ENCODE results near the gene CDK16. TPM values are rescaled to one million over a fixed set of nuclear protein-coding genes. Genes with fewer than 3 reads are reported as not detected.

CDK16 gene
- total and polyA plus RNA-seq, 5 donors, result 104 to 164 (median 116) TPM

- H3K4me3 ChIP-seq (ENCODE audit: low read length), result no peak overlapping the region
- 84% methylated on average over 5 of the region's 5 CpGs for WGBS
- ATAC-seq, result no peak
- DNase-seq, result no peak
- no peaks in the 10 kb centered on the region for H3K27me3 ChIP-seq (ENCODE audit: control insufficient read depth, insufficient read depth)
- no peaks in the 10 kb centered on the region for H3K9me3 ChIP-seq (ENCODE audit: control insufficient read depth, low read length)
- H3K27ac ChIP-seq (ENCODE audit: low read length), result no peak overlapping the region
- peaks cover 2% of the 10 kb centered on the region for H3K4me1 ChIP-seq (ENCODE audit: control insufficient read depth, insufficient read depth, low read length)
- intact Hi-C loops (cut with DNase I), result no loop called here
Measured at GRCh38 chrX:47230136-47230868, 11.8 kb downstream of the CDK16 start.

GRCh38 chrX:47231167-47231566, 12.7 kb downstream of the CDK16 start:
- intact Hi-C loops (cut with DNase I), result no loop called here
- Histone ChIP-seq H3K4me3 (ENCODE audit: low read length) (no peak overlapping the region), H3K27me3 (ENCODE audit: control insufficient read depth, insufficient read depth) (no peaks in the 10 kb centered on the region), H3K4me1 (ENCODE audit: control insufficient read depth, insufficient read depth, low read length) (peaks cover 2% of the 10 kb centered on the region), H3K9me3 (ENCODE audit: control insufficient read depth, low read length) (no peaks in the 10 kb centered on the region), H3K27ac (ENCODE audit: low read length) (no peak overlapping the region)
- DNase-seq, result no peak
- no peak for ATAC-seq
- 74% methylated on average over 2 of the region's 2 CpGs for WGBS

GRCh38 chrX:47232197-47232802, 13.8 kb downstream of the CDK16 start:
- ATAC-seq (no peak), DNase-seq (no peak)
- Histone ChIP-seq H3K9me3 (ENCODE audit: control insufficient read depth, low read length) (no peaks in the 10 kb centered on the region), H3K4me1 (ENCODE audit: control insufficient read depth, insufficient read depth, low read length) (peaks cover 2% of the 10 kb centered on the region), H3K27ac (ENCODE audit: low read length) (peak overlapping the region; percentile 100), H3K27me3 (ENCODE audit: control insufficient read depth, insufficient read depth) (no peaks in the 10 kb centered on the region), H3K4me3 (ENCODE audit: low read length) (peak overlapping the region; percentile 84)
- intact Hi-C loops (cut with DNase I), result no loop called here
- WGBS, result 64% methylated on average over 8 of the region's 8 CpGs

GRCh38 chrX:47232803-47233332, 14.4 kb downstream of the CDK16 start, which contains the start of gene USP11:
Gene USP11 (plus strand): TSS chrX:47233009. CDS start chrX:47233044, 35 bp downstream.
- no peaks in the 10 kb centered on the region for H3K9me3 ChIP-seq (ENCODE audit: control insufficient read depth, low read length)
- WGBS, result under 1% methylated on average over 46 of the region's 46 CpGs
- H3K4me1 ChIP-seq (ENCODE audit: control insufficient read depth, insufficient read depth, low read length), result peaks cover 2% of the 10 kb centered on the region
- no peaks in the 10 kb centered on the region for H3K27me3 ChIP-seq (ENCODE audit: control insufficient read depth, insufficient read depth)
- ATAC-seq (peak; percentile 40 to 52), DNase-seq (peak; percentile 56 to 77 (median 76))
- H3K27ac ChIP-seq (ENCODE audit: low read length), result peak within 1 kb of the TSS; percentile 100
- intact Hi-C loops (cut with DNase I), result no loop called here
- peak within 1 kb of the TSS; percentile 84 for H3K4me3 ChIP-seq (ENCODE audit: low read length)

- H3K27ac ChIP-seq (ENCODE audit: low read length), result peak overlapping the region; percentile 100
- WGBS, result under 1% methylated on average over 48 of the region's 51 CpGs
- peaks cover 2% of the 10 kb centered on the region for H3K4me1 ChIP-seq (ENCODE audit: control insufficient read depth, insufficient read depth, low read length)
- peak; percentile 94 to 98 (median 97) for DNase-seq
- peak; percentile 94 to 97 for ATAC-seq
- H3K9me3 ChIP-seq (ENCODE audit: control insufficient read depth, low read length), result no peaks in the 10 kb centered on the region
- peak overlapping the region; percentile 84 for H3K4me3 ChIP-seq (ENCODE audit: low read length)
- H3K27me3 ChIP-seq (ENCODE audit: control insufficient read depth, insufficient read depth), result no peaks in the 10 kb centered on the region
- intact Hi-C loops (cut with DNase I), result no loop called here
Measured at GRCh38 chrX:47233333-47234113, 15.0 kb downstream of the CDK16 start.

GRCh38 chrX:47234583-47234982, 16.1 kb downstream of the CDK16 start:
- peaks cover 2% of the 10 kb centered on the region for H3K4me1 ChIP-seq (ENCODE audit: control insufficient read depth, insufficient read depth, low read length)
- ATAC-seq, result no peak
- intact Hi-C loops (cut with DNase I), result no loop called here
- H3K27ac ChIP-seq (ENCODE audit: low read length), result no peak overlapping the region
- no peaks in the 10 kb centered on the region for H3K9me3 ChIP-seq (ENCODE audit: control insufficient read depth, low read length)
- H3K4me3 ChIP-seq (ENCODE audit: low read length), result peak overlapping the region; percentile 84
- no peaks in the 10 kb centered on the region for H3K27me3 ChIP-seq (ENCODE audit: control insufficient read depth, insufficient read depth)
- WGBS, result 50% methylated on average over 3 of the region's 3 CpGs
- DNase-seq, result no peak

- no peak for ATAC-seq
- Histone ChIP-seq H3K27me3 (ENCODE audit: control insufficient read depth, insufficient read depth) (no peaks in the 10 kb centered on the region), H3K9me3 (ENCODE audit: control insufficient read depth, low read length) (no peaks in the 10 kb centered on the region), H3K4me3 (ENCODE audit: low read length) (no peak overlapping the region), H3K4me1 (ENCODE audit: control insufficient read depth, insufficient read depth, low read length) (peaks cover 2% of the 10 kb centered on the region), H3K27ac (ENCODE audit: low read length) (peak overlapping the region; percentile 7)
- WGBS, result 63% methylated on average over 4 of the region's 4 CpGs
- intact Hi-C loops (cut with DNase I), result no loop called here
- DNase-seq, result no peak
Measured at GRCh38 chrX:47235691-47236103, 17.2 kb downstream of the CDK16 start.

GRCh38 chrX:47239199-47239598, 20.7 kb downstream of the CDK16 start:
- Histone ChIP-seq H3K27me3 (ENCODE audit: control insufficient read depth, insufficient read depth) (no peaks in the 10 kb centered on the region), H3K4me1 (ENCODE audit: control insufficient read depth, insufficient read depth, low read length) (no peaks in the 10 kb centered on the region), H3K4me3 (ENCODE audit: low read length) (no peak overlapping the region), H3K27ac (ENCODE audit: low read length) (no peak overlapping the region), H3K9me3 (ENCODE audit: control insufficient read depth, low read length) (no peaks in the 10 kb centered on the region)
- intact Hi-C loops (cut with DNase I), result no loop called here
- WGBS, result 93% methylated on average over 8 of the region's 8 CpGs
- no peak for ATAC-seq
- no peak for DNase-seq

- no peaks in the 10 kb centered on the region for H3K27me3 ChIP-seq (ENCODE audit: control insufficient read depth, insufficient read depth)
- no peaks in the 10 kb centered on the region for H3K4me1 ChIP-seq (ENCODE audit: control insufficient read depth, insufficient read depth, low read length)
- intact Hi-C loops (cut with DNase I), result no loop called here
- H3K9me3 ChIP-seq (ENCODE audit: control insufficient read depth, low read length), result no peaks in the 10 kb centered on the region
- no peak overlapping the region for H3K27ac ChIP-seq (ENCODE audit: low read length)
- no peak overlapping the region for H3K4me3 ChIP-seq (ENCODE audit: low read length)
- WGBS, result 95% methylated on average over 12 of the region's 12 CpGs
- DNase-seq, result no peak
- no peak for ATAC-seq
Measured at GRCh38 chrX:47239898-47240545, 21.5 kb downstream of the CDK16 start.

GRCh38 chrX:47240619-47241018, 22.1 kb downstream of the CDK16 start:
- DNase-seq, result no peak
- Histone ChIP-seq H3K9me3 (ENCODE audit: control insufficient read depth, low read length) (no peaks in the 10 kb centered on the region), H3K4me3 (ENCODE audit: low read length) (no peak overlapping the region), H3K27ac (ENCODE audit: low read length) (no peak overlapping the region), H3K4me1 (ENCODE audit: control insufficient read depth, insufficient read depth, low read length) (no peaks in the 10 kb centered on the region), H3K27me3 (ENCODE audit: control insufficient read depth, insufficient read depth) (no peaks in the 10 kb centered on the region)
- intact Hi-C loops (cut with DNase I), result no loop called here
- 86% methylated on average over 7 of the region's 7 CpGs for WGBS
- no peak for ATAC-seq

Data from right cardiac atrium (tissue), 5 donors.